Ammon's horn (tissue), 1 donor: ENCODE data around the gene FOSL2.
A peak's percentile ranks its signal among the peaks of the same experiment; 100 is the strongest.

Experiments
- DNase-seq: peaks from one replicate; pipeline ENCODE4 v3.0.0-alpha.2; 2016; ENCODE audit warnings: low spot score

The FOSL2 gene

GRCh38 chr2:28450901-28451565 lies 58.4 kb downstream of the FOSL2 start:
- no peak for DNase-seq

DNA sequence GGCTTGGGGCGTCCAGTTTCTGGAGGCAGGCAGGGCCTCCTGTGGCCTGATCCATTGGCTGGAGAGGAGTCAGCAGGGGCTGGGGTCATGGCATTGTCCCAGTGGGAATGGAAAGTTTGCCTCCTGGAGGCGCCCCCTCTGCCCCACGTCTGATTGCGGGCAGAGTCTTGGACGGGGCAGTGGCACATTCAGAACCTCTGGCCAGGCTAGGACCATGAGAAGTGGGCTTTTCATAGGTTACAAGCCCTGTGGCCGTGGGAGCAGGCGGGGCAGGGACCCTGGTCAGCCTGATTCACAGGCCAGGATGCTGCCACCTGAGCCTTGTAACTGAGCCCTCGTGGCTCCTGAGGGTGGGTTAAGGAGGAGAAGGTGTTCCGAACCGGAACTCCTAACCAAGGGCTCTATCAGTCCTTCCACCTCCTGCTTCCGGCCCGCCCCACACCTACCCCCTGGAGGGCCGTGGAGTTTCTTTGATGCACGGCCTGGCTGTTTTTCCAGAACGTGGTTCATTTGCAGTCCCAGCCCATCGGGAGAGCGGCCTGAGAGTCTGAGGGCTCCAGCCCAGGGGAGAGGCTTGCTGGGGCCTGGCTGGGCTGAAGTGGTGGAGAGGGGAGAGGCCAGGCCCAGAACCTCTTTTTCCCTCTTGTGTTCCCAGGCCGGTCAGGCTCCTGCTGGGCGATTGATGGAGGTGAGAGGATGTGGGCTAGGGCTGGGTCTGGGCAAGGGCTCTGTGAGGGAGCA lies 59.3 kb downstream of the FOSL2 start:
- DNase-seq = no peak

DNA sequence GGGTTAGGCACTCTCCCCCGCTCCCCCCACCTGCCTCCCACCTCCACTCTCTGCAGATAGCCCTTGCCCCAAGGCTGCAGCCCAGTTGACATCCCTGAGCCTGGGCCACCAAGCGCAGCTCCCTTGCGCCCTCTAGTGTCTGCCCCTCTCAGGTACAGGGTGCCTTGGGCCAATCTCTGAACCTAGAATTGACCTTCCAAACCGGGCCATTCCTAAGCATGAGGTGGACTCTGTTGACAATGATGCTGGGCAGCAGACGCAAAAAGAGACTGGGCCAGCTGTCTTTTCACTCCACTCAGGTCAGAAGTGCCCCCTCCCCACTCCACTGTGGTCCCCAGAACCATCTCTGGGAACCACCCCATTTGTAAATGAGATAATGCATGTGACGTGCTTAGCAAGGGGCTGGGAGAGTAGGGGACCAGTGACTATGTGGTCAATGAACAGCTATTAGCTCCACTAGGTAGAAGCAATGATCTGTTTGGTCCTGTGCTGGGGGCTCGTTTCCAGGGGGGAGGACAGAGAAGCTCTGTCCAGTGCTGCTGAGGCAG lies 60.0 kb downstream of the FOSL2 start:
- peak; percentile 49 for DNase-seq

DNA sequence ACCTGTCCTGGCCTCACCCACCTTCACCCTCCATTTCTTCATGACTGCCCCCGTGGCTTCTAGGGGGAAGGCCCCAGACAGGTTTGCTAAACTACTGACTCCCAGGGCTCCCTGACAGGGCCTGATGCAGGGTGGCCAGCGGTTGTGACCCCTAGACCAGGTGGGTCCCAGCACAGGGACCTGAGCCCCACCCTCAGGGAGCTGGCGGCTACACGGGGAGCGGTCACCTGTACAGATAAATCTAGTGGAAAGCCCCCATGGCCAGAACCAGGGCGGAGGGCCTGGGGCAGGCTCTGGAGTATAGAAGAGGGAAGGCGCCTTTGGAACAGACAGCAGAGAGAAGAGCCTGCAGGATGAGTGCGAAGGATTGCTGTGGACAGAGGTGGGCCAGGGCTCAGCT lies 60.7 kb downstream of the FOSL2 start:
- DNase-seq = no peak

DNA sequence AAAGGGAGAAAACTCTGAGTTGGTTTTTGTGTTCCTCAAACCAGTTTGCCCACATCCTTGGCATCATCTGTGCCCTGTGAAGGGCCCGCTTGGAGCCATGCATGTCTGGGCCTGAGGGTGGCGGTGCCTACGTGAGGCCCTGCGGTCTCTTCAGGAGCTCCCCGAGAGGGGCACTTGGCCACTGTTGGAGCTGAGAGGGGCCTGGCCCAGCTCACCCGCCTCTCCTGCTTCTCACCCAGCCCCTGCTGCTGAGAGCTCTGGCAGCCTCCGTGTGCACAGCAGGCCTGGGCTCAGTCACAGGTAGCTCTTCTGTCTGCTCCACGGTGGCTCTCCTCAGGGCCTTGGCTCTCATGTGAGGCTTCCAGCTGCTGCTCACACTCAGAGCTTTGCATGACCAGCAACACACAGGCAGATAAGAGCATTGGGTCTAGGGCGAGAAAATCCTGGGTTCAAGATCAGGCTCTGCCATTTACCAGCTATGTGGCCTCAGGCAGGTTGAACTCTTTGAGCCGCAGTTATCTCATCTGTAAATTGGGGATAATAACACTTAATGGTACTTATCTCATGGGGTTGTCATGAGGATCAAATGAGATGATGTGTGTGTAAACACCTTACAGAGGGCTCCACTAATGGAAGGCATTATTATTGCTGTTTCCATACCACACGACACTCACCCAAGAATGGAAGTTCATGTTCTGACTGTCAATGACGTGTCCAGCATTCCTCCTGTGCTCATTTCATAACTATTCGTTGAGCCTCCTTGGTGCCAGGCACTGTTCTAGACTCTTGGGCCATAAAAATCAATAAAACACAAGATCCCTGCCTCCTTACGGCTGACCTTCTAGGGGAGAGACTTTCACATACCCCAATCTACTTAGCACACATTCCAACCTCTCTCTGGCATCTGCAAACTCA lies 61.6 kb downstream of the FOSL2 start:
- DNase-seq = no peak

GRCh38 chr2:28457237-28457636 lies 64.6 kb downstream of the FOSL2 start:
- DNase-seq = no peak

- DNase-seq = no peak
Observed at GRCh38 chr2:28461056-28461455, 68.4 kb downstream of the FOSL2 start.

- DNase-seq = no peak
Observed at GRCh38 chr2:28462122-28462521, 69.5 kb downstream of the FOSL2 start.

DNA sequence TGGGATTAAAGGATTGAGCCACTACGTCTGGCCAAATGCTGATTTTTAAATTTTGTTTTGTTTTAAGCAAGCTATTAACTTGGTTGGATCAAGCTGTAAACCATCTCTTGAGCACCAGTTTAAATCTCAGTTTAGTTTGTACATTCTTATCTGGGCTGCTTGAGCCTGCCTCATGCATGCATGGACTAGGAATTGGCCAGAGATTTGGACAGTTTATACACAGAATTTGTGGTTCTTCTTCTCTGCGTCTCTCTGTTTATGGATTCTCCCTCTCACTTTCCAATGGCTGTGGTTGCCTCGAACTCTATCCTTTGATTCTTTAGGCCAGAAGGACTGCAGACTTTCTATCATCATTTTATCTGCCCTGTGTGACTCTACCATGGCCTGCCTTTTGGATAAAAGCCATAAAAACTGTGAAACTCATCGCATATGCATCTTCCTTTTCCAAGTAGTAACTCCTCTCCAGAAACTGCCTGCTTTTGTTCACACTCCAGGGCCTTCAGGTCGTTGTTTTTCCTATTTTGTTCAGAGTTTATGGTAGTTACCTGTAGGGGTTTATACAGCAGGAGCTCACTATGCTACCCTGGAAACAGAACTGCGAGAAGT lies 70.7 kb downstream of the FOSL2 start:
- DNase-seq = no peak

DNA sequence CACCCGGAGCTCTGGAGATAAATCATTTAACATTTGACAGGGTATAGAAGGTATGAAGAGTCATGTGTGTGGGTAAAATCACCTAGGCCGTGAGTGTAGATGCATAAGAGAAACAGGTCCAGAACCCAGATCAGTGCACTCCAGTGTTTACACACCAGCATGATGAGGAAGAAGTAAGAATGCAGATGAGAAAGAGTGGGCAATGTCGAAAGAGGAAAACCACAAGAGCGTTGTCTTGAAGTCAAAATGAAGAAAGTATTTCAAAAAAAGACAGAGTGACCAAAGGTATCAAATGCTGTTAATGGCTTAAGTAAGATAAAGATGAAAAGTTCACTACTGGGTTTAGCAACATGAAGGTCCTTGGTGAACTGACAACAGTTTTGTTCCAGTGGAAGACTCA lies 71.2 kb downstream of the FOSL2 start:
- peak; percentile 30 for DNase-seq

DNA sequence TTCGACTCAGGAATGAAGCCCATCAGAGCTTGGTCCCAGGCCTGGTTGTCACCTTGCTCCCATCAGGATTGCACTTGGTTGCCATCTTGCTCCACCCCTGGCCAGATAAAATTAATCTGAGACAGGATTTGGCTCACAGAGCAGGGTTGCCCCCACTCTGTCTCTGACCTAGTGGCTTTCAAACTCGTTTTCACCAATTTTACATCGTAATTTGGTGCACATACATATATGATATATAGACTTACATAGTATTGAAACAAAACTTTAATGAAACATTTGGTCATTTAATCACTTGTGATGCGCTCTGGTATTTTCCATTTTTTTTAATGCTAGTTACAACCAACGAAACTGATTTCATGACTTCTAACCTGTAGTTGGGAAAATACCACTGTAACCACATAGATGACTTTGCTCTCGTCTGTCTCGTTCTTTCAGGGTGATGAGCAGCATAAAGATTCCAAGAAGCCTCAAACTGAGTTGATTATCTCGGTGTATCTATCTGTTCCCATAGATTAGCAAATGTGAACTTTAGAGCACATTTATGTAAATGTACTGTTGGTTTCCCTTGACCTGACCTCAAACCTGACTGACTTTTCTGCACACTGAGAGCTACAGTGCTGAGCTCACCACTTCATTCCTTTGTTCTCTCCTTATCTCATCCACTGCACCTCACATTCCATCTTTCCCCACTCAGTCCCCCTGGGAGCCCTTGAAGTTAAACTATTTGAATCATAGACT lies 72.7 kb downstream of the FOSL2 start:
- no peak for DNase-seq
